Activated CD4-positive, alpha-beta memory T cell treated with anti-CD3 and anti-CD28 coated beads, Interleukin-2, amount 10 ng/mL, durations not matched to agents 7 days and 5 days (primary cell): ENCODE results near the gene OTUD4. TPM values are rescaled to one million over a fixed set of nuclear protein-coding genes. Genes with fewer than 3 reads are reported as not detected.
"Not testable (repeated sequence)": the region's sequence is repeated elsewhere in the genome, so short reads cannot be mapped to it uniquely, and the experiment has no call there.

Experiments
- CTCF ChIA-PET: fragments of 350-600 bp; sonication (Branson Sonifier 250); formaldehyde crosslinking; loops from one replicate; lab custom pipeline; 2021; ENCODE audit warnings: antibody characterized with exemption, inconsistent platforms; lab: Charles Lee
- POLR2A ChIA-PET: fragments of 350-600 bp; sonication (Branson Sonifier 250); formaldehyde crosslinking; loops from one replicate; lab custom pipeline; 2021; ENCODE audit warnings: antibody characterized with exemption; lab: Charles Lee
- DNase-seq: peaks from one replicate; pipeline ENCODE4 v3.0.0-alpha.2; 2020
- H3K27ac Mint-ChIP-seq: one replicate; pipeline ENCODE4 v1.8.0; 2021; ENCODE audit warnings: mild to moderate bottlenecking, mixed read lengths
- H3K27me3 Mint-ChIP-seq: one replicate; pipeline ENCODE4 v1.8.0; 2021; ENCODE audit warnings: mixed read lengths
- H3K36me3 Mint-ChIP-seq: one replicate; pipeline ENCODE4 v1.8.0; 2021; ENCODE audit warnings: low read depth, mixed read lengths
- H3K4me1 Mint-ChIP-seq: one replicate; pipeline ENCODE4 v1.8.0; 2021; ENCODE audit warnings: mixed read lengths
- H3K4me3 Mint-ChIP-seq: one replicate; pipeline ENCODE4 v1.8.0; 2021; ENCODE audit warnings: mild to moderate bottlenecking, mixed read lengths
- H3K9me3 Mint-ChIP-seq: one replicate; pipeline ENCODE4 v1.8.0; 2021; ENCODE audit warnings: mixed read lengths
- total RNA-seq, 2 experiments: library from RNA; stranded (reverse); gene quantifications; one replicate each; pipeline ENCODE4 v1.2.3, GENCODE V29; 2021

OTUD4 gene
- total RNA-seq: 10 to 100 TPM; 45.8 to 51.2 TPM

- POLR2A ChIA-PET: interaction anchor here (0.7 to 5.5 kb wide), 9 partner anchors 11 to 637 kb away, joined by 3 to 54 read pairs (median 4); partner anchors contain the start of genes ABCE1, ANAPC10 and MMAA
- H3K4me1 Mint-ChIP-seq: peaks cover 25% of the 10 kb centered on the region
- peak within 1 kb of the TSS; percentile 95 for H3K27ac Mint-ChIP-seq
- peak; percentile 96 for DNase-seq
- no peaks in the 10 kb centered on the region for H3K27me3 Mint-ChIP-seq
- peaks cover 8% of the 10 kb centered on the region for H3K36me3 Mint-ChIP-seq
- H3K4me3 Mint-ChIP-seq: peak within 1 kb of the TSS; percentile 87
- no peaks in the 10 kb centered on the region for H3K9me3 Mint-ChIP-seq
- CTCF ChIA-PET: interaction anchor here (0.8 to 1.3 kb wide), 4 partner anchors 36 to 436 kb away, joined by 3 to 4 read pairs (median 3); partner anchors contain the start of gene ABCE1
Measured at GRCh38 chr4:145180298-145181090, at the start of gene OTUD4. TSS of gene OTUD4 (minus strand) at chr4:145180589. CDS start at chr4:145179973, 616 bp downstream.

GRCh38 chr4:145223228-145223627 lies 42.8 kb upstream of the OTUD4 start:
- H3K4me1 Mint-ChIP-seq, H3K36me3 Mint-ChIP-seq, CTCF ChIA-PET, H3K4me3 Mint-ChIP-seq, H3K9me3 Mint-ChIP-seq, H3K27ac Mint-ChIP-seq, POLR2A ChIA-PET, DNase-seq: not testable (repeated sequence)
- peaks cover 10% of the 10 kb centered on the region for H3K27me3 Mint-ChIP-seq

DNA sequence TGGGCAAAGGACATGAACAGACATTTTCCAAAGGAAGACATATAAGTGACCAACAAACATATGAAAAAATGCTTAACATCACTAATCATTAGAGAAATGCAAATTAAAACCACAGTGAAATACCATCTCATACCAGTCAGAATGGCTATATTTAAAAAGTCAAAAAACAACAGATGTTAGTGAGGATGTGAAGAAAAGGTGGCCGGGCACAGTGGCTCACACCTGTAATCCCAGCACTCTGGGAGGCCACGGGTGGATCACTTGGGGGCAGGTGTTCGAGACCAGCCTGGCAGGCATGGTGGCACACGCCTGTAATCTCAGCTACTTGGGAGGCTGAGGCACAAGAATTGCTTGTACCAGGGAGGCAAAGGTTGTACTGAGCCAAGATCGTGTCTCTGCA lies 41.1 kb upstream of the OTUD4 start:
- POLR2A ChIA-PET, H3K4me3 Mint-ChIP-seq, DNase-seq, H3K9me3 Mint-ChIP-seq, H3K27ac Mint-ChIP-seq, CTCF ChIA-PET, H3K4me1 Mint-ChIP-seq, H3K36me3 Mint-ChIP-seq: not testable (repeated sequence)
- peaks cover 11% of the 10 kb centered on the region for H3K27me3 Mint-ChIP-seq

- Mint-ChIP-seq H3K4me1 (no peaks in the 10 kb centered on the region), H3K27ac (no peak overlapping the region), H3K4me3 (no peak overlapping the region), H3K9me3 (no peaks in the 10 kb centered on the region), H3K27me3 (peaks cover 11% of the 10 kb centered on the region), H3K36me3 (no peaks in the 10 kb centered on the region)
- POLR2A ChIA-PET: no interaction called here
- CTCF ChIA-PET: interaction anchor here (0.6 kb wide), 1 partner anchor 16 kb away, joined by 3 read pairs; no protein-coding TSS in a partner anchor
- DNase-seq: no peak
Measured at GRCh38 chr4:145219090-145219489, 38.7 kb upstream of the OTUD4 start.

DNA sequence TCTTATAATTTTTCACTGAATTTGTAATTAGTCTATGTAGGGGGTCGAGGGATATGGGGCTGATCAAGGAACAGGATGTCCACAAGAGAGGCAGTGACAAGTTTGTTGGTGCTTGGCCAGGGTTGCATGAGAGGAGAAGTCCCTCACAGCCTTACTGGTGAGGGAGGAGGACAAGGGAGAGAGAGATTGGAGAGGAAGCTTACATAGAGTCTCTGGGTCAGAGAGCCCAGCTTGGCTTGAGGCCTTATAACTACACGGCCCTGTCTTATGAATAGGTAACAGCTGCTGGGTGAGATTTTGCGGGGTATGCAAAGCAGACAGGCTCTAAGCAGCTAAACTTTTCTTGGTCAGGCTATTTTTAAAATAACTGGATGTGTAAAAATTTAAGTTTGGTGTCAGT lies 37.9 kb upstream of the OTUD4 start:
- no peaks in the 10 kb centered on the region for H3K36me3 Mint-ChIP-seq
- no peak overlapping the region for H3K4me3 Mint-ChIP-seq
- no peak overlapping the region for H3K27ac Mint-ChIP-seq
- H3K27me3 Mint-ChIP-seq: peaks cover 11% of the 10 kb centered on the region
- POLR2A ChIA-PET: no interaction called here
- no peak for DNase-seq
- no peaks in the 10 kb centered on the region for H3K4me1 Mint-ChIP-seq
- no peaks in the 10 kb centered on the region for H3K9me3 Mint-ChIP-seq
- CTCF ChIA-PET: interaction anchor here (0.6 to 2.6 kb wide), 3 partner anchors 9 to 399 kb away, joined by 3 to 14 read pairs (median 3); no protein-coding TSS in a partner anchor

DNA sequence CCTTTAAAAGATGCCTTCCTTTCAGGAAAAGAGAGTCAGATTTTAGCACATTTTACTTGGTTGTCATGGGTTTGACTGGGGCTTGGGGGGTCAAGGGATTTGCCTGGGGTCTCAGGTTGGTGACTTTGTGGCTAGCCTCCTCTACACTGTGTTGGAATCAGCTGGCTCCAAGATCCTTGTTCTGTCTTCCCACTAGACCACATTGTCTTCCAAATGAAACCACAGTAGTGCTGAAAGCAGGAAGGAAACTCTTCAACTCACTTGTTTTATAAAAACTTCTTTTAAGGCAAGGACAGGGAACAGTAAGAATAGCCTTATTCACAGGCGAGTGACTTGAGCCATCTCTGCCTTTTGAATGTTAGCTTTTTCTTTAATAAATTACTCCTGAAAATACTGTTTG lies 37.0 kb upstream of the OTUD4 start:
- Mint-ChIP-seq H3K4me3 (no peak overlapping the region), H3K36me3 (no peaks in the 10 kb centered on the region)

DNA sequence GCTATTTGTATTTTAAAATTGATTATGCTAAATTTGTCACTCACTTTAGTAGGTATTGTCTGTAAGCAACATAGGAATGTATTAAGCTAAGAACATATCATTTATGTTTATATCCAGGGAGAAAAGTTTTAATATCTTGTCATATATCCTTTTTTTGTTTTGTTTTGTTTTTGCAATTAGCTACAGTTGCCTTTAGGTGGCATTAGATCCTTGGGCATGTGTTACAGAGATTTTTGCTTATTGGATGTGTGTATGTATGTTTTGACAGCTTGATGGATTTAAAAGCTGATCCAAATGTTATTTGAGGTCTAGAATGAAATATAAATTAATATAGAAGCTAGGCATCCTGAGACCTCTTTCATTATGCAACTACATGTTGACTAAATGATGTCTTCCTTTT lies 36.1 kb upstream of the OTUD4 start:
- Mint-ChIP-seq H3K9me3 (no peaks in the 10 kb centered on the region), H3K4me3 (no peak overlapping the region), H3K27ac (no peak overlapping the region), H3K4me1 (no peaks in the 10 kb centered on the region), H3K36me3 (no peaks in the 10 kb centered on the region), H3K27me3 (peaks cover 8% of the 10 kb centered on the region)
- ChIA-PET POLR2A (no interaction called here), CTCF (interaction anchor here (0.8 to 2.6 kb wide), 9 partner anchors 18 to 465 kb away, joined by 3 to 14 read pairs (median 4); no protein-coding TSS in a partner anchor)
- DNase-seq: no peak

More for the DNA sequence above, 37.0 kb upstream of the OTUD4 start:
- H3K27ac Mint-ChIP-seq: no peak overlapping the region
- no peak for DNase-seq
- no peaks in the 10 kb centered on the region for H3K9me3 Mint-ChIP-seq
- ChIA-PET POLR2A (no interaction called here), CTCF (interaction anchor here (0.8 to 2.6 kb wide), 5 partner anchors 8 to 464 kb away, joined by 3 to 14 read pairs (median 4); no protein-coding TSS in a partner anchor)
- H3K27me3 Mint-ChIP-seq: peaks cover 11% of the 10 kb centered on the region
- no peaks in the 10 kb centered on the region for H3K4me1 Mint-ChIP-seq

- CTCF ChIA-PET: no interaction called here
- no peak overlapping the region for H3K27ac Mint-ChIP-seq
- no peaks in the 10 kb centered on the region for H3K9me3 Mint-ChIP-seq
- POLR2A ChIA-PET: no interaction called here
- no peak for DNase-seq
- H3K4me1 Mint-ChIP-seq: no peaks in the 10 kb centered on the region
- no peak overlapping the region for H3K4me3 Mint-ChIP-seq
- H3K27me3 Mint-ChIP-seq: peaks cover 4% of the 10 kb centered on the region
- H3K36me3 Mint-ChIP-seq: no peaks in the 10 kb centered on the region
Measured at GRCh38 chr4:145213245-145213644, 32.9 kb upstream of the OTUD4 start.

DNA sequence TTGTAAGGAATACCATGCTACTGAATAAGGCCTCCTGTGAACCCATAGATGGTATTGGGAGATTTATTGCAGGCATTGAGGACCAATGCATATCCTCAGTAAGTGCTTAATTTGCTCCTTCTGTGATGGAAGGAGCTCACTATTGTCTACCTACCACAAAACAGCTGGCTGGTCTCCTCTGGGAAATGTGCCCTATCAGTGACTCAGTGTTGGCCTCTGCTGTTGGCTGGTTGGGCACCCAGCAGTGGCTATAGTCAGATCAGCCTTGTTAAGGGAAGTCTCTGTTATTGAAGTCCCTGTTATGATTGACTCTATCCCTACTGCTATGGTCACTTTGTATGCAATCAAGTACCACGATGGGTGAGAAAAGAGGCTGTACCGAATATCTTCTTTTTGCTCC lies 27.5 kb upstream of the OTUD4 start:
- H3K4me3 Mint-ChIP-seq: no peak overlapping the region
- no peaks in the 10 kb centered on the region for H3K36me3 Mint-ChIP-seq
- no peak overlapping the region for H3K27ac Mint-ChIP-seq
- peaks cover 2% of the 10 kb centered on the region for H3K27me3 Mint-ChIP-seq
- DNase-seq: no peak
- ChIA-PET CTCF (no interaction called here), POLR2A (no interaction called here)
- no peaks in the 10 kb centered on the region for H3K4me1 Mint-ChIP-seq
- no peaks in the 10 kb centered on the region for H3K9me3 Mint-ChIP-seq

DNA sequence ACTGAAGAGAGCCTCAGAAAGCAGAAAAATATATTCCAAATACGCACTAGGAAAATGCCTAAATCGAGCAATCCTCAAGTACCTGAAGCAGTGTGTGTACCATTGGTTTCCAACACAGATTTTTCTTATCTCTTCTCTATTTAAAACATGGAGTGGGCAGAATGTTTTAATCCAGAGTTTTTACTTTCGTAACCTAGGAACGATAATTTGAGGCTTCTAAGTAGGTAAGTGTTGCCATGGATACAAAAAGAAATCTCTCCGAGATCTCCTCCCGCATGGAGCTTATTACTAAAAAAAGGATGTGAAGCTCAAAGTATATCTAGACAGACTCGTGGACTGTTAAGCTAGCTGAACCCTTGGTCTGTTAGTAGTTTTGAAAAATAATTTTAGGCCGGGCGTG lies 23.0 kb upstream of the OTUD4 start:
- Mint-ChIP-seq H3K9me3 (no peaks in the 10 kb centered on the region), H3K36me3 (no peaks in the 10 kb centered on the region), H3K27me3 (peaks cover 8% of the 10 kb centered on the region), H3K4me1 (no peaks in the 10 kb centered on the region), H3K4me3 (no peak overlapping the region), H3K27ac (no peak overlapping the region)
- POLR2A ChIA-PET: no interaction called here
- DNase-seq: no peak
- CTCF ChIA-PET: no interaction called here

DNA sequence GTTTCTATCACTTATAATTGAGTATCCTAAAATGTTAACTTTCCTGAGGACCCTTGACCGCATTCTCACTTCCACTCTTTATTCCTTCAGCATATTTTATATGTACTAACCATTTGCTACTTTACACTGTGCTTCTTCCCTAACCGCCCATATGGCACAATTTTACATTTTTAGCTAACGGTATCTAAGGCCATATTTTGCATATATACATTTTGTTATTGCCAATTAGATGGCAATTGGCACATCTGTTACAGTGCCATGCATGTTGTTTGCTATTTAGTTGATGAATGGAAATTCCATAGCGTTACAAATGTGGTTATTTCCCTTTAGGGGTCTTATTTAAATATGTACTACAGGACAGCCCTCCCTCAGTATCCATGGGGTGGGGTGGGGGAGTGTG lies 20.0 kb upstream of the OTUD4 start:
- DNase-seq: no peak
- Mint-ChIP-seq H3K9me3 (no peaks in the 10 kb centered on the region), H3K36me3 (no peaks in the 10 kb centered on the region), H3K27ac (no peak overlapping the region), H3K4me1 (no peaks in the 10 kb centered on the region), H3K4me3 (no peak overlapping the region), H3K27me3 (peaks cover 16% of the 10 kb centered on the region)
- ChIA-PET CTCF (interaction anchor here (1.2 kb wide), 1 partner anchor 15 kb away, joined by 3 read pairs; no protein-coding TSS in a partner anchor), POLR2A (interaction anchor here (1.7 kb wide), 1 partner anchor 19 kb away, joined by 3 read pairs; no protein-coding TSS in a partner anchor)

DNA sequence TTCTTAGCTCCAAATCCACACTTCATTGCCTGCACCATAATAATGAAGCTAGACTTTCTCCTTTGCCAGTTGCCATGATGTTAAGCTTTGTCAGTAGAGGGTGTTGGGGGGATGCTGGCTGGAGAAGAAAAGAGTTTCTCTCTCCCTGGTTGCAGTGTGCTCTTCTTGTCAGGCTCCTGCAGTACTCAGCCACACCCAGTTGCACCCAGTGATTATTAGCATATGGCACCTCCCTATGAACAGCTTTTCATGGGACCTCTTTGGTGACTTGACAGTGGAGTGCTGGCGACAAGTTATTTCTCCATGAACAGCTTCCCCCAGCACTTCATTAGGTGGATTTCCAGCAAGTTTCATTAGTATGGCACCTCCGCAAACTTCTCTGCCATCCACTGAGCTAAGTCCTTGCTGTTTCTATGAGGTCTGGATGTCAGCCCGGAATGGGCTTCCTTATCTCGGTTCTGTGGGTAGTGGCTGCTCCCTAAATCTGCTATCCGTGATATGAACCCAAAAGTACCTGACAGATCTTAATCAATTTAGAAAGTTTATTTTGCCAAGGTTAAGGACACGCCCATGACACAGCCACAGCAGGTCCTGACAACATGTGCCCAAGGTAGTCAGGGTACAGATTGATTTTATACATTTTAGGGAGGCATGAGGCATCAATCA lies 18.8 kb upstream of the OTUD4 start:
- no peaks in the 10 kb centered on the region for H3K4me1 Mint-ChIP-seq
- DNase-seq: no peak
- ChIA-PET CTCF (interaction anchor here (1.2 kb wide), 1 partner anchor 14 kb away, joined by 3 read pairs; no protein-coding TSS in a partner anchor), POLR2A (interaction anchor here (1.7 kb wide), 1 partner anchor 18 kb away, joined by 3 read pairs; no protein-coding TSS in a partner anchor)
- H3K9me3 Mint-ChIP-seq: no peaks in the 10 kb centered on the region
- no peaks in the 10 kb centered on the region for H3K36me3 Mint-ChIP-seq
- no peak overlapping the region for H3K4me3 Mint-ChIP-seq
- H3K27me3 Mint-ChIP-seq: peaks cover 16% of the 10 kb centered on the region
- no peak overlapping the region for H3K27ac Mint-ChIP-seq

DNA sequence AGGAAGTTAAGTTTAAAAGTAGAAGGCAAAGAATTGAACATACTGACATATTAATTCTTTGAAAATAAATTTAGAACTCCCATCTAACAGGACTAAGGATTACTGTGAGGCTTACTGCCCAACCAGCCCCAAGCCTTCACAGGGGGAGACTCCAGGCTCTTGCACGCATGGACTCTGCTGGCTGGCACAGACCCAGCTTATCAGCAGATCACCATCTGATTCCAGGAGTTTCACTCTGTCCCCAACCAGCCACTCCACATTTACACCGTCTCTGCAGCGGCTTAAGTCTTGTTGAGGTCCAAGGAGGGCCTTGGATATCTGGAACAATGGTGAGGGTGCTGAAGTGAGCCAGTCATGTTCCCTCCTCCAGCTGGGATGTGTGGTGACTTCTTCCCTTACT lies 16.4 kb upstream of the OTUD4 start:
- ChIA-PET CTCF (no interaction called here), POLR2A (no interaction called here)
- no peak overlapping the region for H3K4me3 Mint-ChIP-seq
- H3K36me3 Mint-ChIP-seq: no peaks in the 10 kb centered on the region
- peaks cover 17% of the 10 kb centered on the region for H3K27me3 Mint-ChIP-seq
- H3K9me3 Mint-ChIP-seq: no peaks in the 10 kb centered on the region
- H3K27ac Mint-ChIP-seq: no peak overlapping the region
- H3K4me1 Mint-ChIP-seq: no peaks in the 10 kb centered on the region
- DNase-seq: no peak
